ENCODE data around the gene ITLN1. TPM values are rescaled to one million over a fixed set of nuclear protein-coding genes. Genes with fewer than 3 reads are reported as not detected.

The ITLN1 gene
- total RNA-seq, 2 experiments from 2014 or later = not detected

DNA sequence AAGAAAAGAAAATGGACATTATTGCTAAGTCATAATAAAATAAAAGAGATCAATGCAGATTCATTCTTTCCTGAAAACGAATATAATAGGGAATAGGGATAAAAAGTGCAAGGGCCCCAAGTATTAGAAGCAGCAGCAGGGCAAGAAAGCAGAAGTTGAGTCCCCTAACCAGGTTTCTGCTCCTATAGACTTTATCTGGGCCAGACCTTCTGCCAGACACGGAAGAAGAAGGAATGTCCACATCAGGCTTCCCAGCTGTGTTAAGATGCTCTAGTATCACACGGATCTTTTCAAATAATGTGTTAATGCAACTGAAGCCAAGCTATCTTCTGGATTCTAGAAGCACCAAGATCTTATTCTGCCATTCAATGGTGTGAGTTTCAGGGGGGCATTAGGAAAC, 49.2 kb downstream of the ITLN1 start:
- CTCF ChIA-PET = interaction anchor here (0.8 to 12.6 kb wide), 38 partner anchors 8 to 167 kb away, joined by 3 to 298 read pairs (median 8); partner anchors contain the start of genes CD244, ITLN1, ITLN2 and LY9
- DNase-seq = no peak
- peaks cover 65% of the 10 kb centered on the region for H3K4me1 Mint-ChIP-seq (ENCODE audit: low read depth)
- no peak overlapping the region for H3K4me3 Mint-ChIP-seq
- POLR2A ChIA-PET = interaction anchor here (1.1 to 2.5 kb wide), 3 partner anchors 25 to 115 kb away, joined by 3 to 7 read pairs (median 4); partner anchors contain the start of gene LY9
- intact Hi-C loops (cut with micrococcal nuclease) = loop anchor here (1.0 to 2.0 kb wide), 2 partner anchors 42 to 115 kb away; no protein-coding TSS in a partner anchor
- H3K36me3 Mint-ChIP-seq (ENCODE audit: low read depth) = no peaks in the 10 kb centered on the region
- H3K27ac Mint-ChIP-seq = peak overlapping the region; percentile 99
- TF ChIP-seq, protein P1, sequence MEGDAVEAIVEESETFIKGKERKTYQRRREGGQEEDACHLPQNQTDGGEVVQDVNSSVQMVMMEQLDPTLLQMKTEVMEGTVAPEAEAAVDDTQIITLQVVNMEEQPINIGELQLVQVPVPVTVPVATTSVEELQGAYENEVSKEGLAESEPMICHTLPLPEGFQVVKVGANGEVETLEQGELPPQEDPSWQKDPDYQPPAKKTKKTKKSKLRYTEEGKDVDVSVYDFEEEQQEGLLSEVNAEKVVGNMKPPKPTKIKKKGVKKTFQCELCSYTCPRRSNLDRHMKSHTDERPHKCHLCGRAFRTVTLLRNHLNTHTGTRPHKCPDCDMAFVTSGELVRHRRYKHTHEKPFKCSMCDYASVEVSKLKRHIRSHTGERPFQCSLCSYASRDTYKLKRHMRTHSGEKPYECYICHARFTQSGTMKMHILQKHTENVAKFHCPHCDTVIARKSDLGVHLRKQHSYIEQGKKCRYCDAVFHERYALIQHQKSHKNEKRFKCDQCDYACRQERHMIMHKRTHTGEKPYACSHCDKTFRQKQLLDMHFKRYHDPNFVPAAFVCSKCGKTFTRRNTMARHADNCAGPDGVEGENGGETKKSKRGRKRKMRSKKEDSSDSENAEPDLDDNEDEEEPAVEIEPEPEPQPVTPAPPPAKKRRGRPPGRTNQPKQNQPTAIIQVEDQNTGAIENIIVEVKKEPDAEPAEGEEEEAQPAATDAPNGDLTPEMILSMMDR (IDR thresholded peaks at IDR 0.05) = no peak
- no peaks in the 10 kb centered on the region for H3K27me3 Mint-ChIP-seq
- no peaks in the 10 kb centered on the region for H3K9me3 Mint-ChIP-seq
- ATAC-seq = no peak

DNA sequence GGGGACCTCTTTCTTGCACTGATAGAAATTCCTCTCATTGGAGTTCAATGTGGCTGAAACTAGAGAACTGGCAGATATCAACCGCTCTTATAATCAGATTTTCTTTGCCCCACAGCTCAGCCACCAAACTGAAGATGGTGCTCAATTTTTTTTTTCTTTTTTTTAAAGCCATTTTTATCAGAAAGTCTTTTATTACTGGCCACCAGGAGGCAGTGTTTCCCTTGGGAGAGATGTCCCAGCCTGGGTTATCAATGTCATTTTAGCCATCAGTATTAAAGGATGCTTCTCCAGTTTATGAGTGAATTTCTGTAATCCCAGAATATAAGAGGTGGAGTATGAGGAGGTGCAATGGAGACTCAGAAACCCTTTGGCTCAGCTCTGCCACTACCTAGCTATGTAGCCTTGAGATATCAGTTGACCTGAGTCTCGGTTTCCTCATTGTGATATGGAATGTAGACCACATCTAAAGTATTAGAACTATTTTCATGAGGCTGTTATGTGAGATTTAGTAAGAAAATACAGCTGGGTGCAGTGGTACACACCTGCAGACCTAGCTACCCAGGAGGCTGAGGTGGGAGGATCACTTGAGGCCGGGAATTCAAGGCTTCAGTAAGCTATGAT, 49.9 kb downstream of the ITLN1 start:
- peaks cover 69% of the 10 kb centered on the region for H3K4me1 Mint-ChIP-seq (ENCODE audit: low read depth)
- H3K9me3 Mint-ChIP-seq = no peaks in the 10 kb centered on the region
- POLR2A ChIA-PET = interaction anchor here (2.5 kb wide), 1 partner anchor 39 kb away, joined by 7 read pairs; the partner anchor contains the start of gene LY9
- CTCF ChIA-PET = interaction anchor here (0.6 to 12.6 kb wide), 47 partner anchors 9 to 305 kb away, joined by 3 to 298 read pairs (median 5); partner anchors contain the start of genes CD244, ITLN2, LY9 and TSTD1
- DNase-seq (peak; percentile 56), ATAC-seq (no peak)
- no peaks in the 10 kb centered on the region for H3K36me3 Mint-ChIP-seq (ENCODE audit: low read depth)
- TF ChIP-seq, protein P1 (IDR thresholded peaks at IDR 0.05) = peak; percentile 80
- peak overlapping the region; percentile 78 for H3K27ac Mint-ChIP-seq
- intact Hi-C loops (cut with micrococcal nuclease) = loop anchor here (1.0 to 2.0 kb wide), 2 partner anchors 42 to 116 kb away; no protein-coding TSS in a partner anchor
- H3K4me3 Mint-ChIP-seq = no peak overlapping the region
- no peaks in the 10 kb centered on the region for H3K27me3 Mint-ChIP-seq

DNA sequence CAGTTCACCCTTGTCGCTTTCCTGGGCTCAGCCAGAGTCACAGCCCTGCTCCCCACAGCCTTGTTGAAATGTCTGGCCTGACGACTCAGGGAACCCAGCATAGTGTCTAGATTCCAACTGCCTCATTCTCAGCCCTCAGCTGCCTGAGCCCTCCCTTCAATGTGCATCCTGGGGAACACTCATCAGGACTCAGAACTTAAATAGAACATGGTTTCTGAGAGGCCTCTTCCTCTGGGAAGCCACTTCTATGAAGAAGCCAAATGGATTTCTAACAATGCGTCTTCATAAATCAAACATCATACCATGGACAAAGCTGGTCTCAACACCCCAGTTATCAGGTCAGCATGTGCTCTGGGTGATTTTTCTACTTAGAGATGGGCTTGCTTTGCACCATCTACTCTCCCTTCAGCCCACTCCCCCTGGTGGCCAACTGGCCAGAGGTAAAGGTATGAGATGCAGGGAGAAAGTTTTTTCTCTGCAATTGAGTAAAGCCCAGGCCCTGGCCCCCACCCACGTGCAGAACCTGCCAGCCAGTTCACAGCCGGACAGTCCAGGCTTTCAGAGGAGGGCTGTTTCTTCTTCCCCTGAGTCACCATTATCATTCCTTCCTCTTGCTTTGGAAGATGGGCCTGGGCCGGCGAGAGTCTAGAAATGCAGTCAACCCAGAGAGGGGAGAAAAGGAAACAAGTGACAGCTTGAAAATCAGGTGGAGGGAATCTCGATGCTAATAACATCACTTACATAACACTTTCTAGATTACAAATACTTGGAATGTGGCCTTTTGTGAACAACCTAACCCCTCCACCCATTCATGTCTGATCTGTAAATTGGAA, 54.4 kb downstream of the ITLN1 start:
- ATAC-seq = peak; percentile 84
- CTCF ChIA-PET = interaction anchor here (0.7 to 6.8 kb wide), 20 partner anchors 10 to 148 kb away, joined by 3 to 107 read pairs (median 4); partner anchors contain the start of genes ITLN2 and LY9
- Mint-ChIP-seq H3K27ac (peak overlapping the region; percentile 62), H3K36me3 (ENCODE audit: low read depth) (peaks cover 4% of the 10 kb centered on the region), H3K4me1 (ENCODE audit: low read depth) (peaks cover 34% of the 10 kb centered on the region), H3K4me3 (no peak overlapping the region), H3K27me3 (no peaks in the 10 kb centered on the region), H3K9me3 (no peaks in the 10 kb centered on the region)
- POLR2A ChIA-PET = interaction anchor here (1.1 to 1.5 kb wide), 3 partner anchors 13 to 54 kb away, joined by 3 read pairs; no protein-coding TSS in a partner anchor
- DNase-seq = peak; percentile 89
- TF ChIP-seq, protein P1 (IDR thresholded peaks at IDR 0.05) = peak; percentile 68
- intact Hi-C loops (cut with micrococcal nuclease) = loop anchor here (2.0 kb wide), 2 partner anchors 54 to 104 kb away; no protein-coding TSS in a partner anchor

DNA sequence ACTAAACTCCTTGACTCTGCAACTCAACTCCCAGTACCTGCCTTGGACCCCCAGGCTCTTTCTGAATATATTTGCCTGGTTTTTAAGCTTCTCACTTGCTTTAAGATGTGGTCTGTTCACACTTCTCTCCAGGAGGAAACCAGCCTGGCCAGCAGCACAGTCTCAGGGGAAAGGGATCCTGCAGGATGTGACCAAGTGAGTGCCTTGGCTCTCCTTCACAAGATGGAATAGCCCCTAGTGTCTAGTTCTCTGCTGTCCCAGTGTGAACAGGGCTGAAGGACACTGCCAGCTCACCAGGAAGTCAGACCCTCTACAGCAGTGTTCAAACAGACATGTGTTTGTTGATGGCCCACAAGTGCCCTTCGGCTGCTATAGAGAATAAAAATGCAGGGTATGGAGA, 55.2 kb downstream of the ITLN1 start:
- Mint-ChIP-seq H3K27ac (peak overlapping the region; percentile 25), H3K36me3 (ENCODE audit: low read depth) (peaks cover 4% of the 10 kb centered on the region), H3K4me3 (no peak overlapping the region), H3K27me3 (no peaks in the 10 kb centered on the region), H3K9me3 (no peaks in the 10 kb centered on the region), H3K4me1 (ENCODE audit: low read depth) (peaks cover 26% of the 10 kb centered on the region)
- POLR2A ChIA-PET = interaction anchor here (1.3 to 1.5 kb wide), 2 partner anchors 24 to 53 kb away, joined by 3 read pairs; no protein-coding TSS in a partner anchor
- CTCF ChIA-PET = interaction anchor here (0.7 to 6.8 kb wide), 15 partner anchors 9 to 148 kb away, joined by 3 to 107 read pairs (median 6); no protein-coding TSS in a partner anchor
- no peak for ATAC-seq
- TF ChIP-seq, protein P1 (IDR thresholded peaks at IDR 0.05) = no peak
- intact Hi-C loops (cut with micrococcal nuclease) = loop anchor here (2.0 kb wide), 2 partner anchors 53 to 103 kb away; no protein-coding TSS in a partner anchor
- no peak for DNase-seq

All from activated CD8-positive, alpha-beta T cell treated with anti-CD3 and anti-CD28 coated beads for 36 hours (primary cell).